Activated CD4-positive, alpha-beta memory T cell treated with anti-CD3 and anti-CD28 coated beads for 36 hours (primary cell): ENCODE results near the gene ZNF654. TPM values are rescaled to one million over a fixed set of nuclear protein-coding genes. Genes with fewer than 3 reads are reported as not detected.

Experiments
- CTCF ChIA-PET: fragments of 350-600 bp; sonication (Branson Sonifier 250); formaldehyde crosslinking; loops from one replicate; lab custom pipeline; 2021; ENCODE audit warnings: antibody characterized with exemption, inconsistent platforms; lab: Charles Lee
- POLR2A ChIA-PET: fragments of 350-600 bp; sonication (Branson Sonifier 250); formaldehyde crosslinking; loops from one replicate; lab custom pipeline; 2021; ENCODE audit warnings: antibody characterized with exemption; lab: Charles Lee
- DNase-seq: peaks from one replicate; pipeline ENCODE4 v3.0.0-alpha.2; 2020
- H3K27ac Mint-ChIP-seq: one replicate; pipeline ENCODE4 v1.8.0; 2021; ENCODE audit warnings: mixed read lengths
- H3K27me3 Mint-ChIP-seq: one replicate; pipeline ENCODE4 v1.8.0; 2021; ENCODE audit warnings: mixed read lengths
- H3K36me3 Mint-ChIP-seq: one replicate; pipeline ENCODE4 v1.8.0; 2021; ENCODE audit warnings: mixed read lengths
- H3K4me1 Mint-ChIP-seq: one replicate; pipeline ENCODE4 v1.8.0; 2021; ENCODE audit warnings: low read depth, mixed read lengths
- H3K4me3 Mint-ChIP-seq: one replicate; pipeline ENCODE4 v1.8.0; 2021; ENCODE audit warnings: mild to moderate bottlenecking, mixed read lengths
- H3K9me3 Mint-ChIP-seq: one replicate; pipeline ENCODE4 v1.8.0; 2021; ENCODE audit warnings: mixed read lengths
- intact Hi-C: fragments of 100-400 bp; cut with micrococcal nuclease; formaldehyde crosslinking; loops from one replicate; pipeline ENCODE4 v1.15.1; 2023
- total RNA-seq, 2 experiments: library from RNA; stranded (reverse); gene quantifications; one replicate each; pipeline ENCODE4 v1.2.3, GENCODE V29; 2021

ZNF654 gene
- total RNA-seq, 2 experiments from 2014 or later = 15.6 to 16.7 TPM

GRCh38 chr3:88142094-88142624, 83.1 kb downstream of the ZNF654 start:
- Mint-ChIP-seq H3K4me3 (no peak overlapping the region), H3K27me3 (no peaks in the 10 kb centered on the region)

GRCh38 chr3:88147261-88147660, 88.2 kb downstream of the ZNF654 start:
- POLR2A ChIA-PET = no interaction called here
- no peaks in the 10 kb centered on the region for H3K9me3 Mint-ChIP-seq
- no peaks in the 10 kb centered on the region for H3K27me3 Mint-ChIP-seq
- H3K27ac Mint-ChIP-seq = no peak overlapping the region
- H3K4me3 Mint-ChIP-seq = no peak overlapping the region
- peaks cover 27% of the 10 kb centered on the region for H3K4me1 Mint-ChIP-seq
- H3K36me3 Mint-ChIP-seq = peaks cover 6% of the 10 kb centered on the region
- intact Hi-C loops = no loop called here
- DNase-seq = no peak
- CTCF ChIA-PET = interaction anchor here (2.3 kb wide), 1 partner anchor 34 kb away, joined by 7 read pairs; no protein-coding TSS in a partner anchor

More at GRCh38 chr3:88142094-88142624, 83.1 kb downstream of the ZNF654 start:
- ChIA-PET CTCF (interaction anchor here (0.6 kb wide), 1 partner anchor 141 kb away, joined by 3 read pairs; no protein-coding TSS in a partner anchor), POLR2A (no interaction called here)
- H3K4me1 Mint-ChIP-seq = peaks cover 9% of the 10 kb centered on the region
- intact Hi-C loops = no loop called here
- no peaks in the 10 kb centered on the region for H3K9me3 Mint-ChIP-seq
- peaks cover 18% of the 10 kb centered on the region for H3K36me3 Mint-ChIP-seq
- H3K27ac Mint-ChIP-seq = no peak overlapping the region
- DNase-seq = no peak

DNA sequence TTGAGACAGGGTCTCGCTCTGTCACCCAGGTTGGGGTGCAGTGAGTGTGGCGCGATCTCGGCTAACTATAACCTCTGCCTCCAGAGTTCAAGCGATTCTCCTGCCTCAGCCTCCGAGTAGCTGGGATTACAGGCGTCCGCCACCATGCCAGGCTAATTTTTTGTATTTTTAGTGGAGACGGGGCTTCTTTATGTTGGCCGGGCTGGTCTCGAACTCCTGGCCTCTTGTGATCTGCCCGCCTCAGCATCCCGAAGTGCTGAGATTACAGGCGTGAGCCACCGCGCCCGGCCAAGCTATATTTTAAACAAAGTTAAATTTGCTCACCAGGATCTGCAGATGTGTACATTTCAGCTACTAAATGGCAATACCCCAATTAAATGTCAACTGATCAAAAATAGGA, 89.6 kb downstream of the ZNF654 start:
- DNase-seq = no peak
- H3K9me3 Mint-ChIP-seq = no peaks in the 10 kb centered on the region
- peak overlapping the region; percentile 96 for H3K4me3 Mint-ChIP-seq
- ChIA-PET CTCF (interaction anchor here (0.5 to 4.5 kb wide), 4 partner anchors 14 to 1882 kb away, joined by 3 to 19 read pairs (median 3); no protein-coding TSS in a partner anchor), POLR2A (interaction anchor here (0.6 to 4.1 kb wide), 5 partner anchors 25 to 90 kb away, joined by 3 to 35 read pairs (median 3); partner anchors contain the start of genes CGGBP1 and ZNF654)
- peaks cover 30% of the 10 kb centered on the region for H3K4me1 Mint-ChIP-seq
- H3K27ac Mint-ChIP-seq = peak overlapping the region; percentile 98
- intact Hi-C loops = loop anchor here (1.0 kb wide), 2 partner anchors 33 to 89 kb away; partner anchors contain the start of genes CGGBP1 and ZNF654
- peaks cover 10% of the 10 kb centered on the region for H3K36me3 Mint-ChIP-seq
- no peaks in the 10 kb centered on the region for H3K27me3 Mint-ChIP-seq

- DNase-seq = peak; percentile 58
- no peaks in the 10 kb centered on the region for H3K27me3 Mint-ChIP-seq
- H3K4me1 Mint-ChIP-seq = peaks cover 30% of the 10 kb centered on the region
- no peaks in the 10 kb centered on the region for H3K9me3 Mint-ChIP-seq
- peak overlapping the region; percentile 96 for H3K4me3 Mint-ChIP-seq
- intact Hi-C loops = loop anchor here (1.0 kb wide), 2 partner anchors 34 to 90 kb away; partner anchors contain the start of genes CGGBP1 and ZNF654
- POLR2A ChIA-PET = interaction anchor here (0.8 to 4.1 kb wide), 8 partner anchors 15 to 922 kb away, joined by 3 to 35 read pairs (median 3); partner anchors contain the start of genes CGGBP1, CHMP2B and ZNF654
- CTCF ChIA-PET = interaction anchor here (0.7 to 4.5 kb wide), 3 partner anchors 15 to 1882 kb away, joined by 3 to 19 read pairs (median 3); no protein-coding TSS in a partner anchor
- peaks cover 10% of the 10 kb centered on the region for H3K36me3 Mint-ChIP-seq
- peak overlapping the region; percentile 98 for H3K27ac Mint-ChIP-seq
Measured at GRCh38 chr3:88149101-88149508, 90.0 kb downstream of the ZNF654 start.

DNA sequence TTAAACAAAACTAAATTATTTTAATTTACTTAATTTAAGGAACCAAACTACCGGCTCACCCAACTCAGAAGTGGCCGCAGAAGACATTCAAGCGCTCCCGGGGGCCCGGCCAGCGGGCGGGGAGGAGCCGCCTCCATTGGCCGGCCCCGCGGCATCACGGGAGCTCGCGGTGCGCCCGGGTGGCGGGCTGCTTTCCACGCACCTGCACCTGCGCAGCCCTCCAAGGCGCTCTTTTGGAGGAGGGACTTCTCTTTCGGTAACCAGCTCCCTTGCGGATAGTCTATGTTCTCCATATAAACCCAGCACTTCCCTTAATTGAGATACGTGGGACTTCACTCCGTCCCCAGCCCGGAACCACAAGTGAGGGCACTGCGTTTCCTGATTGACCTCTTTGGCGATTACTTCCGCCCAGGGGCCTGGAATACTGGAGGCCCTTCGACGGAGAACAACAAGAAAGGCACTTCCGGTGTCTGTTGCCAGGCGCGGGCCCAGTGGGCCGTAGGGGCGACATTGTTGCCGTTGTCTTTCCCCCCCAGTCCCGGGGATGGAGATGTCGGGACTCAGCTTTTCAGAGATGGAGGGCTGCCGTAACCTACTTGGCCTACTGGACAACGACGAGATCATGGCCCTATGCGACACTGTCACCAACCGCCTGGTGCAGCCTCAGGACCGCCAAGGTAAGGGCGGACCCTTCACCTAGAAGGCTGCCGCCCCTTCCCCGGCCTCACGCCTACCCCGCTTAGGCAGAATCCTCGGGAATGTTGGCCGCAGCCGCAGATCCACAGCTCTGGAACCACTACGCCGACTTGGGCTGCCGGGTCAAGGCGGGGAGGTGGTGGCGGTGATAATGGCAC, 90.7 kb downstream of the ZNF654 start, which contains the start of gene C3orf38:
C3orf38 (plus strand) TSS at position 451 of the 854 bp plus-strand sequence; CDS start at position 545, 94 bp downstream.
- Mint-ChIP-seq H3K27ac (peak within 1 kb of the TSS; percentile 99), H3K4me1 (peaks cover 30% of the 10 kb centered on the region), H3K4me3 (peak within 1 kb of the TSS; percentile 96), H3K36me3 (peaks cover 15% of the 10 kb centered on the region), H3K9me3 (no peaks in the 10 kb centered on the region), H3K27me3 (no peaks in the 10 kb centered on the region)
- ChIA-PET POLR2A (interaction anchor here (0.8 to 4.1 kb wide), 9 partner anchors 16 to 923 kb away, joined by 3 to 35 read pairs (median 3); partner anchors contain the start of genes CGGBP1, CHMP2B and ZNF654), CTCF (interaction anchor here (0.9 to 4.5 kb wide), 3 partner anchors 16 to 91 kb away, joined by 3 to 19 read pairs (median 3); partner anchors contain the start of gene CGGBP1)
- DNase-seq = peak; percentile 84
- intact Hi-C loops = loop anchor here (1.0 to 2.0 kb wide), 3 partner anchors 17 to 90 kb away; partner anchors contain the start of genes CGGBP1 and ZNF654

GRCh38 chr3:88150371-88150770, 91.3 kb downstream of the ZNF654 start:
- intact Hi-C loops = loop anchor here (2.0 kb wide), 1 partner anchor 18 kb away; no protein-coding TSS in a partner anchor
- H3K9me3 Mint-ChIP-seq = no peaks in the 10 kb centered on the region
- peaks cover 30% of the 10 kb centered on the region for H3K4me1 Mint-ChIP-seq
- H3K27ac Mint-ChIP-seq = peak overlapping the region; percentile 99
- POLR2A ChIA-PET = interaction anchor here (1.0 to 4.1 kb wide), 5 partner anchors 17 to 923 kb away, joined by 3 to 35 read pairs (median 3); partner anchors contain the start of genes CGGBP1, CHMP2B and ZNF654
- CTCF ChIA-PET = interaction anchor here (1.0 to 4.5 kb wide), 3 partner anchors 16 to 92 kb away, joined by 3 to 19 read pairs (median 3); partner anchors contain the start of gene CGGBP1
- no peaks in the 10 kb centered on the region for H3K27me3 Mint-ChIP-seq
- peaks cover 16% of the 10 kb centered on the region for H3K36me3 Mint-ChIP-seq
- peak overlapping the region; percentile 96 for H3K4me3 Mint-ChIP-seq
- DNase-seq = peak; percentile 43

GRCh38 chr3:88150806-88151205, 91.8 kb downstream of the ZNF654 start:
- Mint-ChIP-seq H3K27me3 (no peaks in the 10 kb centered on the region), H3K4me1 (peaks cover 33% of the 10 kb centered on the region), H3K36me3 (peaks cover 19% of the 10 kb centered on the region), H3K9me3 (no peaks in the 10 kb centered on the region), H3K27ac (peak overlapping the region; percentile 99), H3K4me3 (peak overlapping the region; percentile 96)
- ChIA-PET CTCF (interaction anchor here (1.0 to 4.5 kb wide), 4 partner anchors 17 to 92 kb away, joined by 3 to 19 read pairs (median 4); partner anchors contain the start of gene CGGBP1), POLR2A (interaction anchor here (1.0 to 4.1 kb wide), 4 partner anchors 17 to 92 kb away, joined by 3 to 35 read pairs (median 4); partner anchors contain the start of genes CGGBP1 and ZNF654)
- intact Hi-C loops = loop anchor here (1.0 to 2.0 kb wide), 2 partner anchors 18 to 818 kb away; no protein-coding TSS in a partner anchor
- DNase-seq = no peak

- CTCF ChIA-PET = interaction anchor here (1.0 to 4.5 kb wide), 3 partner anchors 17 to 38 kb away, joined by 3 to 19 read pairs (median 4); no protein-coding TSS in a partner anchor
- peaks cover 38% of the 10 kb centered on the region for H3K4me1 Mint-ChIP-seq
- H3K27ac Mint-ChIP-seq = peak overlapping the region; percentile 99
- POLR2A ChIA-PET = interaction anchor here (4.1 kb wide), 1 partner anchor 92 kb away, joined by 35 read pairs; the partner anchor contains the start of genes CGGBP1 and ZNF654
- no peaks in the 10 kb centered on the region for H3K27me3 Mint-ChIP-seq
- no peak for DNase-seq
- peaks cover 25% of the 10 kb centered on the region for H3K36me3 Mint-ChIP-seq
- peak overlapping the region; percentile 96 for H3K4me3 Mint-ChIP-seq
- intact Hi-C loops = loop anchor here (1.0 to 2.0 kb wide), 2 partner anchors 19 to 818 kb away; no protein-coding TSS in a partner anchor
- H3K9me3 Mint-ChIP-seq = no peaks in the 10 kb centered on the region
Measured at GRCh38 chr3:88151358-88151757, 92.3 kb downstream of the ZNF654 start.

DNA sequence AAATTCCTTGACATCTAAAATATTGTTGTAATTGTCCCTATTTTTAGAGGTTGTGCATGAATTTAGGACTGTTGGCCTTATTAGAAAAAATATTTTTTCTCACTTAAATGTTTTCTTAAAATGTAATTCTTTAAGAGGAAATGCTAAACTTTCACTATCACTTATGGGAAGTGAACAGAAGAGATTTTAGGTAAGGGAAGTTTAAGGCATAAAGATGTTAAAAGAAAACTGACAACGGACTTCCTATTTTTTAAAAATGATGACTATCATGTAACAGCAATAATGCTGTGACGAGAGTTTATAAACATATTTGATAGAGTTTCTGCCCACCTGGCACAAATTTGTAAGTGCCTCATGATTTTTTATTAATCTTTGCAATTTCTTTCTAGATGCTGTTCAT, 93.8 kb downstream of the ZNF654 start:
- POLR2A ChIA-PET = no interaction called here
- CTCF ChIA-PET = no interaction called here
- H3K27ac Mint-ChIP-seq = peak overlapping the region; percentile 42

GRCh38 chr3:88166419-88166971, 107.4 kb downstream of the ZNF654 start:
- H3K4me1 Mint-ChIP-seq = peaks cover 5% of the 10 kb centered on the region
- ChIA-PET CTCF (interaction anchor here (0.6 kb wide), 1 partner anchor 53 kb away, joined by 3 read pairs; no protein-coding TSS in a partner anchor), POLR2A (no interaction called here)
- no peak for DNase-seq
- H3K9me3 Mint-ChIP-seq = no peaks in the 10 kb centered on the region
- no peak overlapping the region for H3K4me3 Mint-ChIP-seq
- H3K27me3 Mint-ChIP-seq = no peaks in the 10 kb centered on the region
- H3K36me3 Mint-ChIP-seq = peaks cover 24% of the 10 kb centered on the region
- intact Hi-C loops = no loop called here
- no peak overlapping the region for H3K27ac Mint-ChIP-seq

More for the DNA sequence above, 93.8 kb downstream of the ZNF654 start:
- Mint-ChIP-seq H3K9me3 (no peaks in the 10 kb centered on the region), H3K27me3 (no peaks in the 10 kb centered on the region), H3K4me3 (no peak overlapping the region), H3K4me1 (peaks cover 38% of the 10 kb centered on the region), H3K36me3 (peaks cover 34% of the 10 kb centered on the region)
- intact Hi-C loops = no loop called here
- no peak for DNase-seq
